Hepatocyte (in vitro differentiated cells): ENCODE measurements around the gene DOK6. TPM values are rescaled to one million over a fixed set of nuclear protein-coding genes. Genes with fewer than 3 reads are reported as not detected.
A peak's percentile ranks its signal among the peaks of the same experiment; 100 is the strongest.
"Not testable (repeated sequence)": the region's sequence is repeated elsewhere in the genome, so short reads cannot be mapped to it uniquely, and the experiment has no call there.

Experiments
- DNase-seq: peaks from one replicate; pipeline ENCODE4 v3.0.0-alpha.2; 2016; ENCODE audit warnings: low spot score
- H2AFZ ChIP-seq: fragments of 200-600 bp; sonication (generic); 2 replicates; pipeline ENCODE4 v1.6.0; 2016; ENCODE audit warnings: antibody characterized with exemption, mild to moderate bottlenecking
- H3K27ac ChIP-seq: fragments of 200-600 bp; sonication (generic); 2 replicates; pipeline ENCODE4 v1.5.1; 2016; ENCODE audit warnings: mild to moderate bottlenecking
- H3K27me3 ChIP-seq: fragments of 200-600 bp; sonication (generic); 2 replicates; pipeline ENCODE4 v1.6.1; 2016
- H3K36me3 ChIP-seq: fragments of 200-600 bp; sonication (generic); replicated peaks from 2 replicates; pipeline ENCODE4 v1.5.1; 2016; ENCODE audit warnings: low read depth; ENCODE audit not compliant: insufficient read depth
- H3K4me1 ChIP-seq: fragments of 200-600 bp; sonication (generic); 2 replicates; pipeline ENCODE4 v1.5.1; 2016; ENCODE audit warnings: mild to moderate bottlenecking, moderate library complexity; ENCODE audit not compliant: insufficient read depth
- H3K4me2 ChIP-seq: fragments of 200-600 bp; sonication (generic); 2 replicates; pipeline ENCODE4 v1.6.0; 2016
- H3K4me3 ChIP-seq: fragments of 200-600 bp; sonication (generic); 2 replicates; pipeline ENCODE4 v1.5.1; 2016; ENCODE audit warnings: mild to moderate bottlenecking
- H3K79me2 ChIP-seq: fragments of 200-600 bp; sonication (generic); 2 replicates; pipeline ENCODE4 v1.6.0; 2017; ENCODE audit warnings: mild to moderate bottlenecking
- H3K9me2 ChIP-seq: fragments of 200-600 bp; sonication (generic); replicated peaks from 2 replicates; pipeline ENCODE4 v1.6.0; 2017; ENCODE audit warnings: mild to moderate bottlenecking; ENCODE audit not compliant: insufficient read depth
- H3K9me3 ChIP-seq: fragments of 200-600 bp; sonication (generic); 2 replicates; pipeline ENCODE4 v1.5.1; 2016; ENCODE audit warnings: low read depth, mild to moderate bottlenecking
- H4K20me1 ChIP-seq: fragments of 200-600 bp; sonication (generic); 2 replicates; pipeline ENCODE4 v1.6.0; 2016; ENCODE audit warnings: mild to moderate bottlenecking; ENCODE audit not compliant: insufficient read depth, poor library complexity, severe bottlenecking
- EZH2 ChIP-seq: fragments of 200-600 bp; sonication (generic); IDR thresholded peaks from 2 replicates; pipeline ENCODE4 v1.6.1; 2016; ENCODE audit warnings: antibody characterized with exemption, mild to moderate bottlenecking, borderline replicate concordance
- EZH2phosphoT487 ChIP-seq: fragments of 200-600 bp; sonication (generic); IDR thresholded peaks from one replicate; pipeline ENCODE4 v1.6.1; 2018; ENCODE audit warnings: antibody characterized with exemption, mild to moderate bottlenecking, low read depth, moderate library complexity; ENCODE audit not compliant: unreplicated experiment, severe bottlenecking
- WGBS: methylation state at CpG from one replicate; pipeline ENCODE4 v1.1.6; 2016; ENCODE audit warnings: low lambda C conversion rate; ENCODE audit errors: missing lambda C conversion rate; 5-methylcytosine and 5-hydroxymethylcytosine counted together
- polyA plus RNA-seq: library from polyadenylated mRNA; unstranded; fragments of >200 nt; fragmentation: Nextera tagmentation; extraction: Ambion mirVana; gene quantifications from 2 replicates; pipeline ENCODE4 v1.2.1, GENCODE V29; 2016
- total RNA-seq: library from RNA; depleted of rRNA; stranded (reverse); fragments of >200 nt; gene quantifications from 2 replicates; pipeline ENCODE4 v1.2.3, GENCODE V29; 2014
- TF ChIP-seq, protein P1 (sequence below): fragments of 200-600 bp; sonication (generic); IDR thresholded peaks from 2 replicates; pipeline ENCODE4 v1.5.1; 2016; ENCODE audit warnings: antibody characterized with exemption, mild to moderate bottlenecking; ENCODE audit not compliant: poor library complexity

The DOK6 gene
- total and polyA plus RNA-seq, 2 experiments from 2014 or later = 2.6 to 4.0 TPM

DNA sequence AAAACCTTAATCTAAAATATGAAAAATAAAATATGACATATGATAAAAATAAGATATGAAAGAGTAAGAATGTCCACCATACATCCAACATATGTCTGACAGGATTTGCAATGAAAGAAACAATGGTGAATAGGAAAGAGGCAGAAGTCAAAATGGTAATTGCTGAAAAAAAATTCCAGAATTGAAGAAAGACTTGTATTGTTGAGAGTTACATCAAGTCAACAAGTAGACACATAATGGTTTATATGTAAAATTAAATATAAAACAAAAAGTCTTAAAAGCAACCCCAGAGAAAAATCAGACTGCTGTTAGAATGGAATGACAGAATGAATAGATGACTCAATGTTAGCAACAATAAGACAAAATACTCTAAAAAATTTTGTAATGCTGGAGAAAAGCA lies 255.1 kb downstream of the DOK6 start:
- no peak for TF ChIP-seq EZH2phosphoT487
- TF ChIP-seq, protein P1, sequence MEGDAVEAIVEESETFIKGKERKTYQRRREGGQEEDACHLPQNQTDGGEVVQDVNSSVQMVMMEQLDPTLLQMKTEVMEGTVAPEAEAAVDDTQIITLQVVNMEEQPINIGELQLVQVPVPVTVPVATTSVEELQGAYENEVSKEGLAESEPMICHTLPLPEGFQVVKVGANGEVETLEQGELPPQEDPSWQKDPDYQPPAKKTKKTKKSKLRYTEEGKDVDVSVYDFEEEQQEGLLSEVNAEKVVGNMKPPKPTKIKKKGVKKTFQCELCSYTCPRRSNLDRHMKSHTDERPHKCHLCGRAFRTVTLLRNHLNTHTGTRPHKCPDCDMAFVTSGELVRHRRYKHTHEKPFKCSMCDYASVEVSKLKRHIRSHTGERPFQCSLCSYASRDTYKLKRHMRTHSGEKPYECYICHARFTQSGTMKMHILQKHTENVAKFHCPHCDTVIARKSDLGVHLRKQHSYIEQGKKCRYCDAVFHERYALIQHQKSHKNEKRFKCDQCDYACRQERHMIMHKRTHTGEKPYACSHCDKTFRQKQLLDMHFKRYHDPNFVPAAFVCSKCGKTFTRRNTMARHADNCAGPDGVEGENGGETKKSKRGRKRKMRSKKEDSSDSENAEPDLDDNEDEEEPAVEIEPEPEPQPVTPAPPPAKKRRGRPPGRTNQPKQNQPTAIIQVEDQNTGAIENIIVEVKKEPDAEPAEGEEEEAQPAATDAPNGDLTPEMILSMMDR = no peak
- no peak for TF ChIP-seq EZH2
- no peaks in the 10 kb centered on the region for H3K27me3 ChIP-seq
- H4K20me1 ChIP-seq = no peaks in the 10 kb centered on the region
- H3K79me2 ChIP-seq = no peaks in the 10 kb centered on the region
- DNase-seq = no peak
- H3K4me3 ChIP-seq = no peak overlapping the region
- H3K9me3 ChIP-seq = no peaks in the 10 kb centered on the region
- H3K36me3 ChIP-seq = no peaks in the 10 kb centered on the region
- H3K4me2 ChIP-seq = no peak overlapping the region
- H3K9me2 ChIP-seq = no peaks in the 10 kb centered on the region
- H3K27ac ChIP-seq = no peak overlapping the region
- H3K4me1 ChIP-seq = peaks cover 10% of the 10 kb centered on the region
- no peak overlapping the region for H2AFZ ChIP-seq

DNA sequence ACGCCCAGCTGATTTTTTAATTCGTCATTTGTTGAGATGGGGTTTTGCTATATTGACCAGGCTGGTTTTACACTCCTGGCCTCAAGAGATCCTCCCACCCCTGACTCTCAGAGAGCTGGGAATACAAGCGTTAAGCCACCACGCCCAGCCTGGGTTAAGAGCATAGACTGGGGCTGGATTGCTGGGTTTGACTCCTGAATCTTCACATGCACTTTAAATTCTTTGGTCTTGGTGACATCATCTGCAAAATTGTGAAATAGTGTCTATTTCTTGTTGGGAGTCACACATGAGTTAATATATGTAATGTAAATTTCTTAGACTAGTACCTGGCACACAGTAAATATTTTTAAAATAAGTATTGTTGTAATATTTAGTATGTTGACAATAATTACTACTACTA lies 257.4 kb downstream of the DOK6 start:
- TF ChIP-seq EZH2phosphoT487 = no peak
- TF ChIP-seq, protein P1 = no peak
- TF ChIP-seq EZH2 = no peak
- H3K27me3 ChIP-seq = no peaks in the 10 kb centered on the region
- 87% methylated on average over 4 of the region's 4 CpGs for WGBS
- no peak overlapping the region for H3K4me2 ChIP-seq
- H2AFZ ChIP-seq = no peak overlapping the region
- H3K4me3 ChIP-seq = no peak overlapping the region
- H3K27ac ChIP-seq = no peak overlapping the region
- no peak for DNase-seq
- H3K79me2 ChIP-seq = no peaks in the 10 kb centered on the region
- H3K36me3 ChIP-seq = no peaks in the 10 kb centered on the region
- H3K9me3 ChIP-seq = no peaks in the 10 kb centered on the region
- H3K4me1 ChIP-seq = peaks cover 10% of the 10 kb centered on the region
- H3K9me2 ChIP-seq = no peaks in the 10 kb centered on the region
- no peaks in the 10 kb centered on the region for H4K20me1 ChIP-seq

DNA sequence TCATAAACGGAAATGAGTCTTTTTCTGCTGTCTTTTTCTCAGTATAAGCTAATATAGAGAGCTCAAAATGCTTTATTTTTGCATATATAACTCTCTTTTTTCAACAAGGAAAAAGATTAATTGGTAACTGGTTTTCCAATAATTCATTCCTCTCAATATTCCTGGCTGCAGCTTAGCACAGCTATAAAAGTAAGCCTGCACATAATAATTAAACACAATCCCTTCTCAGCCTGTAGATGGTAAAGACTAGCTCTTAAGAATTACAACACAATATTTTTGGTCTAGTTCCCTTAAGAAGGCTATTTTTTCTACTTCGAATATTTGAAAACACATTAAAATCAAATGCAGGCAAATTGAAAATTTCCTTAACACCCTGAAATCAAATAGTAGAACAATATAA lies 258.0 kb downstream of the DOK6 start:
- Histone ChIP-seq H3K4me3 (no peak overlapping the region), H3K27me3 (no peaks in the 10 kb centered on the region), H3K36me3 (no peaks in the 10 kb centered on the region), H3K9me2 (no peaks in the 10 kb centered on the region), H3K9me3 (no peaks in the 10 kb centered on the region), H3K27ac (no peak overlapping the region), H2AFZ (no peak overlapping the region), H4K20me1 (no peaks in the 10 kb centered on the region), H3K79me2 (no peaks in the 10 kb centered on the region), H3K4me1 (peaks cover 10% of the 10 kb centered on the region), H3K4me2 (peak overlapping the region; percentile 41)
- TF ChIP-seq EZH2phosphoT487 = no peak
- TF ChIP-seq EZH2 = no peak
- TF ChIP-seq, protein P1 = no peak
- no peak for DNase-seq
- WGBS = 65% methylated on average over 2 of the region's 2 CpGs

DNA sequence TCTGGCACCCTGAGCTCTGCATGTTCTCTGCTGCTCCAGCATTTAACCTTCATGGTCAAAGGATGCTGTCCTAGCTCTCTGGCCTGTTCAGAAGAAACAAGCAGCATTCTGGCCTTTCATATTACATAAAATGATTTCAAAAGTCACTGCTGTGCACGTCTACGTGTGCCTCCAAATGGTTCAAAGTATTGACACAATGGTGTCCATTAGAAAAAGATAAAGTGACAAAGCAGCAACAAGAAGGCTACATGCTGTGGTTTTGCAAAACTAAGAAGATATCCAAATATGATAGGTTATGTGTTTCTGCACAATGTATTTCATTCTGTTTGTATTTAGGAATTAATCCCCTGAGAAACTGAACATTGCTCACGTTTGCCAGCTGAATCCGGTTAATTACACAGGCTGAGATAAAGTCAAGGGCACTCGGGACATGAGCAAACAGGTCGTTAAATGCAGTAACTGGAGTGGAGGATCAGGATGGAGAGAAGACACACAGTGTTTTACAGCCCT lies 258.5 kb downstream of the DOK6 start:
- H3K79me2 ChIP-seq = no peaks in the 10 kb centered on the region
- H3K4me3 ChIP-seq = no peak overlapping the region
- peak; percentile 12 for DNase-seq
- H2AFZ ChIP-seq = no peak overlapping the region
- no peaks in the 10 kb centered on the region for H4K20me1 ChIP-seq
- no peaks in the 10 kb centered on the region for H3K36me3 ChIP-seq
- no peak overlapping the region for H3K27ac ChIP-seq
- H3K9me2 ChIP-seq = no peaks in the 10 kb centered on the region
- 23% methylated on average over 6 of the region's 6 CpGs for WGBS
- peak overlapping the region; percentile 41 for H3K4me2 ChIP-seq
- TF ChIP-seq EZH2 = no peak
- TF ChIP-seq, protein P1 = no peak
- TF ChIP-seq EZH2phosphoT487 = no peak
- H3K4me1 ChIP-seq = peaks cover 10% of the 10 kb centered on the region
- no peaks in the 10 kb centered on the region for H3K9me3 ChIP-seq
- no peaks in the 10 kb centered on the region for H3K27me3 ChIP-seq

DNA sequence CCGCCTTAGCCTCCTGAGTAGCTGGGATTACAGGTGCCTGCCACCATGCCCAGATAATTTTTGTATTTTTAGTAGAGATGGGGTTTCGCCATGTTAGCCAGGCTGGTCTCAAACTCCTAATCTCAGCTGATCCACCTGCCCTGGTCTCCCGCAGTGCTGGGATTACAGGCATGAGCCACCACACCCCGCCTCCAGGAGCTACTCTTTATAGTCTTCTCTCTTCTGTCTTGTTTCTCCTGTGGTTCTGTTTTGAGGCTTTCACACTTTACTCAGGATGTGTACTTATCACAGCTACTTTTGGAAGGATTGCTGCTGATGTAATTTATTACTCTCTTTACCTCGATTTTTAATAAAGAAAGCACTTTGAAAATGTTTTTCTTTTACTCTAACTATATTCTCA lies 261.4 kb downstream of the DOK6 start:
- not testable (repeated sequence) for DNase-seq, H2AFZ ChIP-seq, H3K79me2 ChIP-seq, H3K4me3 ChIP-seq, H3K27ac ChIP-seq, H3K4me2 ChIP-seq, H4K20me1 ChIP-seq, H3K36me3 ChIP-seq, H3K27me3 ChIP-seq, H3K9me2 ChIP-seq, H3K9me3 ChIP-seq
- H3K4me1 ChIP-seq = peaks cover 10% of the 10 kb centered on the region
- 84% methylated on average over 5 of the region's 5 CpGs for WGBS
